ENCODE data around the gene SCYGR1. TPM values are rescaled to one million over a fixed set of nuclear protein-coding genes. Genes with fewer than 3 reads are reported as not detected.
"Not testable (repeated sequence)": the region's sequence is repeated elsewhere in the genome, so short reads cannot be mapped to it uniquely, and the experiment has no call there.

SCYGR1 gene
- total RNA-seq, 1 experiment from 2014 or later, result not detected

GRCh38 chr2:227378371-227378782, 9.4 kb downstream of the SCYGR1 start:
- in situ Hi-C loops (cut with HindIII; ENCODE audit: low pct_unique_long_range_greater_than_20kb, low sequenced_read_pairs), result no loop called here
- DNase-seq (ENCODE audit: low read depth, low spot score), result no peak

- in situ Hi-C loops (cut with HindIII; ENCODE audit: low pct_unique_long_range_greater_than_20kb, low sequenced_read_pairs), result no loop called here
- peak; percentile 55 for DNase-seq (ENCODE audit: low read depth, low spot score)
Measured at GRCh38 chr2:227377467-227378351, 10.0 kb downstream of the SCYGR1 start.

GRCh38 chr2:227376656-227377396, 10.9 kb downstream of the SCYGR1 start:
- in situ Hi-C loops (cut with HindIII; ENCODE audit: low pct_unique_long_range_greater_than_20kb, low sequenced_read_pairs), result no loop called here
- DNase-seq (ENCODE audit: low read depth, low spot score), result no peak

GRCh38 chr2:227374158-227374557, 13.6 kb downstream of the SCYGR1 start:
- peak; percentile 99 for DNase-seq (ENCODE audit: low read depth, low spot score)
- in situ Hi-C loops (cut with HindIII; ENCODE audit: low pct_unique_long_range_greater_than_20kb, low sequenced_read_pairs), result no loop called here

DNA sequence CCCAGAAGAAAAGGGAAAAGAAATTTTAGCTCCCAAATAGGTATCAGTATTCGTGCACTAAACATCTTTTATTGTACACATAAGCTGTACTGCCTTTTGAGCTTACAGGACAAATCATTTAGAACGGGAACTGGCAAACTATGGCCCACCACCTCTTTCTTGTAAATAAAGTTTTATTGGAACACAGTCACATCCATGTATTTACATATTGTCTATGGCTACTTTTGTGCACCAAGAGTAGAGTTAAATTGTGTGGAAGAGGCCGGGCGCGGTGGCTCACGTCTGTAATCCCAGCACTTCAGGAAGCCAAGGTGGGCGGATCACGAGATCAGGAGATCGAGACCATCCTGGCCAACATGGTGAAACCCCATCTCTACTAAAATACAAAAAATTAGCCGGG, 14.4 kb downstream of the SCYGR1 start:
- in situ Hi-C loops (cut with HindIII; ENCODE audit: low pct_unique_long_range_greater_than_20kb, low sequenced_read_pairs), result no loop called here
- no peak for DNase-seq (ENCODE audit: low read depth, low spot score)

GRCh38 chr2:227370791-227371312, 16.9 kb downstream of the SCYGR1 start:
- in situ Hi-C loops (cut with HindIII; ENCODE audit: low pct_unique_long_range_greater_than_20kb, low sequenced_read_pairs), result no loop called here
- DNase-seq (ENCODE audit: low read depth, low spot score), result no peak

GRCh38 chr2:227370092-227370491, 17.7 kb downstream of the SCYGR1 start:
- in situ Hi-C loops (cut with HindIII; ENCODE audit: low pct_unique_long_range_greater_than_20kb, low sequenced_read_pairs), result no loop called here
- no peak for DNase-seq (ENCODE audit: low read depth, low spot score)

DNA sequence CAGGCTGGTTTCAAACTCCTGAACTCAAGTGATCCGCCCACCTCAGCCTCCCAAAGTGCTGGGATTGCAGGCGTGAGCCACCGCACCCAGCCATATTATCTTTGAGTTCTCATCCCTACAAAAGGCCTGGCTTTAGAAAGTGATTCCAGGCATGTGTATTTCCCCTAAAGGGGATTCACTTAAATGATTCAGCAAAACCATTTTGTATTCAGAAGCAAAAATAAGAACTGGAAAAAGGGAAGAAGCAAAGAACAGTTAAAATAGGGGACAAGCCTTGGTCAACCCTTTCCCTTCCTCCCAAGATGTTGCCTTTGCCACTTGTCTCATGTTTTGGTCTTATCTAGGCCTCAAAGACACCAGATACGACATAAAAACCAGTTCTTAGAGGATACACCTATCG, 19.2 kb downstream of the SCYGR1 start:
- in situ Hi-C loops (cut with HindIII; ENCODE audit: low pct_unique_long_range_greater_than_20kb, low sequenced_read_pairs), result no loop called here
- DNase-seq (ENCODE audit: low read depth, low spot score), result no peak

GRCh38 chr2:227367427-227367795, 20.3 kb downstream of the SCYGR1 start:
- in situ Hi-C loops (cut with HindIII; ENCODE audit: low pct_unique_long_range_greater_than_20kb, low sequenced_read_pairs), result no loop called here
- no peak for DNase-seq (ENCODE audit: low read depth, low spot score)

DNA sequence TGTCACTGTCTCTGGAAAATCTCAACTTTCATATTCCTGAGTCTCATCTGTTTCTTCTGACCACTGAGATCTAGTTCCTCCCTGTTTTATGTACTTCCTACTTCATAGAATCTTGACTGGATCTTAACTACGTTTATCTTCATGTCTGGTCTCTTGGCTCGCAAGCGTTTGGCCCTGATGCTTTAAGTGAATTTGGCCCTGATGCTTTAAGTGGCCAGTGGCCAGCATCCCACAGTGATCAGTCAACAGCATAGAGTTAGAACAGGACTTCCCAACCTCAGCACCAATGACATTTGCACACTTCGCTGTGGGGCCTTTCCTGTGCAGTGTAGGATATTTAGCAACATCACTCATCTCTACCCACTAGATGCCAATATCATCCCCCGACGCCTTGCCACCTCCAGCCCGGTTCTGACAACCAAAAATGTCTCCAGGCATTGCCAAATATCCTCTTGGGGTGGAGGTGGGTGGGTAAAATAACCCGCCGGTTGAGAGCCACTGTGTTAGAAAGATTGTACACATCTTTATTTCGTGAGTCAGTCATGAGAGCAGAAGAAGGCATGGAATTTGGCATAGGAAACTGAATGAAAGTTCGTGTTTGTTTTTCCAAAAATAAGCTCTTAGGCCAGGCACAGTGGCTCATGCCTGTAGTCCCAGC, 20.9 kb downstream of the SCYGR1 start:
- in situ Hi-C loops (cut with HindIII; ENCODE audit: low pct_unique_long_range_greater_than_20kb, low sequenced_read_pairs), result no loop called here
- DNase-seq (ENCODE audit: low read depth, low spot score), result no peak

DNA sequence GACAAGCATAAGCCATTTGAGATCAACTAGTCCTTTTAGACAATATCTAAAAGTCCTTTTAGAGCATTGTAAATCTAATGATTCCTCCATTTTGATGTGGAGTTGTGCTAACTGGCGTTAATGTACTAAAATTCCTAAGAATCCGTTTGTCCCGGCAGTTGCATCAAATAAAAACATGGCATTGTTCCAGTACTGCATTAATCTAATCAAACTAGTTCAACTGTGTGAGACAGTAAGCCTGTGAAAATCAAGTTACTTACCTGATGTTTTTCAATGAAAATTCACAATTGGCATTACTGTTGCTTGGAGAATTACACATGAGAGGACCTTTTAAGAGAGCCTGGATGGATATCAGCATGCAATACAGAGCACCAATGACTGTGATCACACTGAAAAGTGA, 21.9 kb downstream of the SCYGR1 start:
- in situ Hi-C loops (cut with HindIII; ENCODE audit: low pct_unique_long_range_greater_than_20kb, low sequenced_read_pairs), result no loop called here
- no peak for DNase-seq (ENCODE audit: low read depth, low spot score)

DNA sequence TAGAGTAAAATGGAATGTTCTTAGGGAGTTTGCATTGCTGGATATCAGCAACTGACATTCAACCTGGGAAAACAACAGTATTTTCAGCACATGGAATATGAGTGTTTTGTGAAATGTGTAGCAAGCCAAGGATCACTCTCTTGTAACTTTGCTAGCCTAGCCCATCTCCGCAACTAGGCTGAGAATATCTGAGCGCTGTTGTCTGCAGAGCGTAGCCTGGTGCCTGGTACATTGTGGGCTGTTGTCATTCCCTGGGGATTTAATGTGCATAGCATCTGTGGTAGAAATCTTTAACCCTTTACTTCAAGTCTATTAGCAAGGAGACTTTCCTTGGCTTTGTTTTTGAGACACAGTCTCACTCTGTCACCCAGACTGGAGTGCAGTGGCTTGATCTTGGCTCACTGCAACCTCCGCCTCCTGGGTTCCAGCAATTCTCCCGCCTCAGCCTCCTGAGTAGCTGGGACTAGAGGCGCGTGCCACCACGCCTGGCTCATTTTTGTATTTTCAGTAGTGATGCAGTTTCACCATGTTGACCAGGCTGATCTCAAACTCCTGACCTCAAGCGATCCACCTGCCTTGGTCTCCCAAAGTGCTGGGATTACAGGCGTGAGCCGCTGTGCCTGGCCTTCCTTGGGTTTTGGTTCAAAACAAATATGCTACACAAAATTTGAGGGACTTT, 23.0 kb downstream of the SCYGR1 start:
- DNase-seq (ENCODE audit: low read depth, low spot score); in situ Hi-C loops (cut with HindIII; ENCODE audit: low pct_unique_long_range_greater_than_20kb, low sequenced_read_pairs): not testable (repeated sequence)

DNA sequence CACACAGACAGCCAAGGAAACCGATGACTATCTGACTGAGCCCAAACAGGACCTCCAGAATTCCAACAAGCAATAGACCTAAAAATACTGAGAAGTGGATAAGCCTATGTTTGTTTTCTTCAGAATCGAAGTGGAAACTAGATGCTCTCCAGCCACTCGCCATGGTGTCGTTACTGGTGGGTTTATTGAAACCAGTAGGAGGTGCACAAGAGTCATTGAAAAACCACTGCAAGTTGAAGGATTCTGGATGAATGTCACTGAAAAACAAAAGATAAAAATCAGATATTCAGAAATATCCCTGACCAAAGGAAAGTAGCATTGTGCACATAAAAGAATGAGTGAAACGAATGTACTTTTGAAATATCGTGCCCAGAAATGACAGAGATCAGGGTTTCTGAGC, 24.0 kb downstream of the SCYGR1 start:
- DNase-seq (ENCODE audit: low read depth, low spot score), result peak; percentile 72
- in situ Hi-C loops (cut with HindIII; ENCODE audit: low pct_unique_long_range_greater_than_20kb, low sequenced_read_pairs), result no loop called here

DNA sequence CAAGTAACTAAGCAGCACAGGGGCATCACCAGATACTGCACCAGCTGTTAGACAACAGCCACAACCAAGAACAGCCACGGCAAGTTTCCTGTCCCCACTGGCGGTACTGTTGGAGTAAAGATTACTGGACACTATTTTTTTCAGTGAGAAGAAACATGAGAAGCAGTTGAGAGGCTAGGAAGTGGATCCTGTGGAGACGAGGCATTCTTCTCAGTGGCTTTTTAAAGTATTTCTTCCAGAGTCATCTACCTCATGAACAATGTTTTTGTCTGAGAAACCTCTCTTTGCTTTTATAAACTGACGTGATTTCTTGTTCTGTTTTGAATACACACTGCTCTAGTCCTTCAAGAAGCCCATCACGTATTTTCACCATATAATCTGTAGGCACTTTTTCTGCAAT, 27.4 kb downstream of the SCYGR1 start:
- in situ Hi-C loops (cut with HindIII; ENCODE audit: low pct_unique_long_range_greater_than_20kb, low sequenced_read_pairs), result no loop called here
- no peak for DNase-seq (ENCODE audit: low read depth, low spot score)

GRCh38 chr2:227351639-227352038, 36.1 kb downstream of the SCYGR1 start:
- no peak for DNase-seq (ENCODE audit: low read depth, low spot score)
- in situ Hi-C loops (cut with HindIII; ENCODE audit: low pct_unique_long_range_greater_than_20kb, low sequenced_read_pairs), result no loop called here

GRCh38 chr2:227349989-227350612, 37.6 kb downstream of the SCYGR1 start:
- no peak for DNase-seq (ENCODE audit: low read depth, low spot score)
- in situ Hi-C loops (cut with HindIII; ENCODE audit: low pct_unique_long_range_greater_than_20kb, low sequenced_read_pairs), result no loop called here

DNA sequence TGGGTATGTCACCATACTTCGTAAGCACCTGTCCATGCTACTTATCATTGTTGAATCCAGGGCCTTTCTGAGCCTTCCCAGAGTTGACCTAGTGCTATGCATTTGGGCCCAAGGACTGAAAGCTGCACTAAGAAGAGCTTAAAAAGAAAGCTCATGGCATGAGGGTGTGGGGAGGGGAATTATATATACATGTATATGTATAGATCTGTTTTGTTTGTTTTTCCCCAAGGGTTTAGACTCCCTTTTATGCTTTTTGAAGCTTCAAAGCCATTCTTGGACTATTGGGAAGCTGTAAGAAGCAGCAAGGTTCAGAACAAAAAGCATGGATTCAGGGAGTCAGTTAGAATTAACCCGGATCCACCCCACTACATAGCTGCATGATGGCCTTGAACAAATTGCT, 39.4 kb downstream of the SCYGR1 start:
- DNase-seq (ENCODE audit: low read depth, low spot score), result no peak
- in situ Hi-C loops (cut with HindIII; ENCODE audit: low pct_unique_long_range_greater_than_20kb, low sequenced_read_pairs), result no loop called here

Data from SK-MEL-5 (cell line).